K562 (cell line): ENCODE data around the gene IRF9. TPM values are rescaled to one million over a fixed set of nuclear protein-coding genes. Genes with fewer than 3 reads are reported as not detected.

ENCODE experiments used
- ATF1 ChIP-seq, 2 experiments: fragments of 450-650 bp in 1 of 2; IDR thresholded peaks; 2 replicates each; pipeline ENCODE4 v1.6.1; 2016; ENCODE audit warnings: missing compliant biosample characterization in 1 of 2, missing genetic modification characterization in 1 of 2
- BRF1 ChIP-seq: IDR thresholded peaks from 3 replicates; pipeline ENCODE4 v1.6.1; 2011; ENCODE audit warnings: borderline replicate concordance, mild to moderate bottlenecking; ENCODE audit not compliant: insufficient read length; ENCODE audit errors: extremely low read depth
- E2F8 ChIP-seq: fragments of 450-650 bp; IDR thresholded peaks from 2 replicates; pipeline ENCODE4 v1.7.1; 2018; ENCODE audit warnings: mild to moderate bottlenecking, low read depth; ENCODE audit not compliant: partially characterized antibody
- ELF2 ChIP-seq: fragments of 250-450 bp; sonication (Bioruptor Pico); IDR thresholded peaks from 2 replicates; pipeline ENCODE4 v1.5.0; 2021; ENCODE audit warnings: mild to moderate bottlenecking
- GTF2F1 ChIP-seq: IDR thresholded peaks from 2 replicates; pipeline ENCODE4 v1.6.1; 2011; ENCODE audit warnings: low read depth, low read length, improper control_type of control experiment
- HCFC1 ChIP-seq: IDR thresholded peaks from 2 replicates; pipeline ENCODE4 v1.6.1; 2012; ENCODE audit warnings: low read depth, low read length, improper control_type of control experiment
- HMG20B ChIP-seq: fragments of 250-450 bp; sonication (Bioruptor Pico); IDR thresholded peaks from 2 replicates; pipeline ENCODE4 v1.5.0; 2021; ENCODE audit warnings: mild to moderate bottlenecking
- MCM5 ChIP-seq: fragments of 450-650 bp; IDR thresholded peaks from 2 replicates; pipeline ENCODE4 v1.6.1; 2016; ENCODE audit warnings: low read depth
- MLLT1 ChIP-seq, 2 experiments: fragments of 450-650 bp; IDR thresholded peaks; 2 replicates each; pipeline ENCODE4 v1.6.1; 2016
- NFYB ChIP-seq: IDR thresholded peaks from 2 replicates; pipeline ENCODE4 v1.6.1; 2011; ENCODE audit warnings: mild to moderate bottlenecking, moderate library complexity; ENCODE audit not compliant: insufficient read length; ENCODE audit errors: extremely low read depth
- PML ChIP-seq: IDR thresholded peaks from 2 replicates; pipeline ENCODE4 v1.6.1; 2012; ENCODE audit warnings: low read length, inconsistent platforms
- RNF2 ChIP-seq: sonication (generic); IDR thresholded peaks from 2 replicates; pipeline ENCODE4 v1.6.1; 2016
- SREBF2 ChIP-seq: sonication (generic); formaldehyde crosslinking; IDR thresholded peaks from 2 replicates; pipeline ENCODE4 v1.4.0; 2020; ENCODE audit warnings: mild to moderate bottlenecking, missing genetic modification reagents
- ZBTB49 ChIP-seq: sonication (generic); formaldehyde crosslinking; IDR thresholded peaks from 2 replicates; pipeline ENCODE4 v1.8.0; 2022; ENCODE audit warnings: missing genetic modification reagents, mild to moderate bottlenecking, borderline replicate concordance
- ZC3H4 ChIP-seq: sonication (generic); formaldehyde crosslinking; IDR thresholded peaks from 2 replicates; pipeline ENCODE4 v1.9.0; 2021; ENCODE audit warnings: missing genetic modification reagents, borderline replicate concordance
- ZEB2 ChIP-seq: fragments of 450-650 bp; IDR thresholded peaks from 2 replicates; pipeline ENCODE4 v1.6.1; 2016
- ZNF124 ChIP-seq: sonication (generic); formaldehyde crosslinking; IDR thresholded peaks from 2 replicates; pipeline ENCODE4 v1.8.1; 2022; ENCODE audit warnings: missing genetic modification reagents
- ZNF212 ChIP-seq: fragments of 450-650 bp; formaldehyde crosslinking; IDR thresholded peaks from 2 replicates; pipeline ENCODE4 v1.4.0; 2020; ENCODE audit warnings: mild to moderate bottlenecking
- ZNF324 ChIP-seq: fragments of 250-450 bp; sonication (Bioruptor Pico); IDR thresholded peaks from 2 replicates; pipeline ENCODE4 v1.4.0; 2020; ENCODE audit warnings: mild to moderate bottlenecking
- polyA plus RNA-seq, 8 experiments: library from polyadenylated mRNA; depleted of rRNA in 4 of 8; stranded (reverse) in 5 of 8; unstranded in 3 of 8; fragments of >200 nt; fragmentation: Nextera tagmentation in 2 of 8; fragmentation: Illumina TruSeq in 1 of 8; extraction: Ambion mirVana in 2 of 8; extraction: Trizol in 1 of 8; gene quantifications; 2 replicates each; pipeline versions ENCODE4 v1.2.1 to v1.2.3, GENCODE V29; 2011 to 2014; ENCODE audit warnings: inconsistent platforms in 1 of 8, missing spikeins in 1 of 8
- total RNA-seq, 7 experiments: library from RNA; depleted of rRNA in 6 of 7; stranded (reverse); fragments of >200 nt in 6 of 7; fragmentation: Illumina TruSeq in 2 of 7; extraction: Trizol in 2 of 7; gene quantifications; 2 replicates each; pipeline versions ENCODE4 v1.2.1 to v1.2.3, GENCODE V29; 2011 to 2021; ENCODE audit warnings: low replicate concordance in 1 of 7

The IRF9 gene
- total and polyA plus RNA-seq, 9 of the 15 experiments (the other 6 are each of a cell fraction or from before 2014, with no cell fraction given) = 0.79 to 14.8 (median 6.1) TPM

- TF ChIP-seq MLLT1 (IDR thresholded peaks at IDR 0.05) (peak; percentile 14 to 76; a peak in 2 of 4 replicates), HMG20B (CRISPR knock-in tag) (0 out of 2 replicates have a peak, but pooled peaks have one; percentile 16), MCM5 (no peak), ATF1 (CRISPR knock-in tag; IDR thresholded peaks at IDR 0.05) (peak; percentile 81), ATF1 (tag; IDR thresholded peaks at IDR 0.05) (peak; percentile 98), RNF2 (no peak), ZNF124 (no peak), HCFC1 (peak; percentile 77), SREBF2 (no peak), ZNF324 (CRISPR knock-in tag) (no peak), NFYB (peak; percentile 71), ZEB2 (no peak), ZBTB49 (CRISPR knock-in tag) (no peak), E2F8 (peak; percentile 75), GTF2F1 (no peak; the same call in 1 of the 2 replicates), ZNF212 (no peak), ELF2 (peak; percentile 97), ZC3H4 (CRISPR knock-in tag) (no peak), PML (peak; percentile 82), BRF1 (no peak)
Observed at GRCh38 chr14:24212924-24213865, 52.1 kb downstream of the IRF9 start, which contains the start of gene CHMP4A (continued).
